NCI-H446 (cell line): ENCODE results near the gene FOXP4.
A peak's percentile ranks its signal among the peaks of the same experiment; 100 is the strongest.

Source experiments
- DNase-seq, 2 experiments: peaks; one replicate each; lab custom pipeline; 2025; lab: John Stamatoyannopoulos, UW

The FOXP4 gene

GRCh38 chr6:41522780-41523548 is 23.2 kb upstream of the FOXP4 start:
- no peak for DNase-seq

GRCh38 chr6:41523915-41524633 is 22.1 kb upstream of the FOXP4 start:
- no peak for DNase-seq

GRCh38 chr6:41524634-41525011 is 21.6 kb upstream of the FOXP4 start:
- no peak for DNase-seq

- DNase-seq = no peak
These were observed 18.3 kb upstream of the FOXP4 start for GRCh38 chr6:41527721-41528408.

- no peak for DNase-seq
These were observed 17.7 kb upstream of the FOXP4 start for GRCh38 chr6:41528409-41528963.

- DNase-seq = no peak
These were observed 17.1 kb upstream of the FOXP4 start for GRCh38 chr6:41529049-41529448.

- DNase-seq = no peak
These were observed 16.2 kb upstream of the FOXP4 start for GRCh38 chr6:41529970-41530369.

- DNase-seq = no peak
These were observed 15.7 kb upstream of the FOXP4 start for GRCh38 chr6:41530476-41530875.

- no peak for DNase-seq
These were observed 15.2 kb upstream of the FOXP4 start for GRCh38 chr6:41531016-41531415.

- DNase-seq = peak; percentile 15 to 33
These were observed 14.3 kb upstream of the FOXP4 start for GRCh38 chr6:41531591-41532582.

- no peak for DNase-seq
These were observed 10.4 kb upstream of the FOXP4 start for GRCh38 chr6:41535766-41536165.

GRCh38 chr6:41536795-41537758 is 9.1 kb upstream of the FOXP4 start:
- peak in 1 of 2 experiments; percentile 16 for DNase-seq

- DNase-seq = no peak
These were observed 7.5 kb upstream of the FOXP4 start for GRCh38 chr6:41538556-41539182.

- DNase-seq = no peak
These were observed 7.0 kb upstream of the FOXP4 start for GRCh38 chr6:41539204-41539603.

- DNase-seq = no peak
These were observed 4.8 kb upstream of the FOXP4 start for GRCh38 chr6:41541364-41541763.

- DNase-seq = no peak
These were observed 3.1 kb upstream of the FOXP4 start for GRCh38 chr6:41543087-41543486.

GRCh38 chr6:41545247-41545702 is 906 bp upstream of the FOXP4 start:
- peak in 1 of 2 experiments; percentile 40 for DNase-seq

GRCh38 chr6:41546475-41546865 is 289 bp downstream of the FOXP4 start:
- no peak for DNase-seq
